Astrocyte (in vitro differentiated cells and primary cell): Measurements from ENCODE around the gene COQ10B.

Experiments used
- EZH2 ChIP-seq: IDR thresholded peaks from 2 replicates; pipeline ENCODE4 v1.6.1; 2012; ENCODE audit warnings: mild to moderate bottlenecking, low read length, inconsistent platforms; ENCODE audit not compliant: insufficient read depth
- TF ChIP-seq, protein P1 (sequence below): IDR thresholded peaks from 2 replicates; pipeline ENCODE4 v1.5.1; 2011; ENCODE audit warnings: low read depth, mild to moderate bottlenecking, inconsistent platforms, low read length, moderate library complexity; ENCODE audit not compliant: insufficient read depth

DNA sequence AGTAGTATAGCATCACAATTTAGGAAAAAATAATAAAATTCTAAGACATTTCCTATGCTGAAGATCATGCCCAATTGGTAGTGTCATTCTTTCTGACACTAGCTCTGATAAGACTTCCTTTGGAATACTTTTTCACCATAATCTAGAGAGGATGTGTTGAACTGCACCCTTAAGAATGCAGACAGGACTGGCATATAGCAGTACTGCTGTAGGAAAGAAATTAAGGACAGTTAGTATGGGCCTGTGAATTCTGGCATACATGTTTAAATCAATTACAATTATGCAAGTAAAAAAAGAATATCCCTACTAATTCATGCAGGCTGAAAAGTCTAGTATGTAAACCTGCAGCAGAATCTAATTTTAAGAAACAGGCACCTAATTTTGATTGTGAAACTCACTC lies 33.9 kb upstream of the COQ10B start:
- TF ChIP-seq, protein P1, sequence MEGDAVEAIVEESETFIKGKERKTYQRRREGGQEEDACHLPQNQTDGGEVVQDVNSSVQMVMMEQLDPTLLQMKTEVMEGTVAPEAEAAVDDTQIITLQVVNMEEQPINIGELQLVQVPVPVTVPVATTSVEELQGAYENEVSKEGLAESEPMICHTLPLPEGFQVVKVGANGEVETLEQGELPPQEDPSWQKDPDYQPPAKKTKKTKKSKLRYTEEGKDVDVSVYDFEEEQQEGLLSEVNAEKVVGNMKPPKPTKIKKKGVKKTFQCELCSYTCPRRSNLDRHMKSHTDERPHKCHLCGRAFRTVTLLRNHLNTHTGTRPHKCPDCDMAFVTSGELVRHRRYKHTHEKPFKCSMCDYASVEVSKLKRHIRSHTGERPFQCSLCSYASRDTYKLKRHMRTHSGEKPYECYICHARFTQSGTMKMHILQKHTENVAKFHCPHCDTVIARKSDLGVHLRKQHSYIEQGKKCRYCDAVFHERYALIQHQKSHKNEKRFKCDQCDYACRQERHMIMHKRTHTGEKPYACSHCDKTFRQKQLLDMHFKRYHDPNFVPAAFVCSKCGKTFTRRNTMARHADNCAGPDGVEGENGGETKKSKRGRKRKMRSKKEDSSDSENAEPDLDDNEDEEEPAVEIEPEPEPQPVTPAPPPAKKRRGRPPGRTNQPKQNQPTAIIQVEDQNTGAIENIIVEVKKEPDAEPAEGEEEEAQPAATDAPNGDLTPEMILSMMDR: no peak
- TF ChIP-seq EZH2: no peak
